NCI-H1930 (cell line): Measurements from ENCODE around the gene MTSS2.
A peak's percentile ranks its signal among the peaks of the same experiment; 100 is the strongest.

Source experiments
- DNase-seq, 2 experiments: peaks; one replicate each; lab custom pipeline; 2025; lab: John Stamatoyannopoulos, UW

The MTSS2 gene, protein sequence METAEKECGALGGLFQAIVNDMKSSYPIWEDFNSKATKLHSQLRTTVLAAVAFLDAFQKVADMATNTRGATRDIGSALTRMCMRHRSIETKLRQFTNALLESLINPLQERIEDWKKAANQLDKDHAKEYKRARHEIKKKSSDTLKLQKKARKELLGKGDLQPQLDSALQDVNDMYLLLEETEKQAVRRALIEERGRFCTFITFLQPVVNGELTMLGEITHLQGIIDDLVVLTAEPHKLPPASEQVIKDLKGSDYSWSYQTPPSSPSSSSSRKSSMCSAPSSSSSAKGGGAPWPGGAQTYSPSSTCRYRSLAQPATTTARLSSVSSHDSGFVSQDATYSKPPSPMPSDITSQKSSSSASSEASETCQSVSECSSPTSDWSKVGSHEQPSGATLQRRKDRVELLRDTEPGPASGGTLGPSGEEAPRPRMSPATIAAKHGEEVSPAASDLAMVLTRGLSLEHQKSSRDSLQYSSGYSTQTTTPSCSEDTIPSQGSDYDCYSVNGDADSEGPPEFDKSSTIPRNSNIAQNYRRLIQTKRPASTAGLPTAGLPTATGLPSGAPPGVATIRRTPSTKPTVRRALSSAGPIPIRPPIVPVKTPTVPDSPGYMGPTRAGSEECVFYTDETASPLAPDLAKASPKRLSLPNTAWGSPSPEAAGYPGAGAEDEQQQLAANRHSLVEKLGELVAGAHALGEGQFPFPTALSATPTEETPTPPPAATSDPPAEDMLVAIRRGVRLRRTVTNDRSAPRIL

DNA sequence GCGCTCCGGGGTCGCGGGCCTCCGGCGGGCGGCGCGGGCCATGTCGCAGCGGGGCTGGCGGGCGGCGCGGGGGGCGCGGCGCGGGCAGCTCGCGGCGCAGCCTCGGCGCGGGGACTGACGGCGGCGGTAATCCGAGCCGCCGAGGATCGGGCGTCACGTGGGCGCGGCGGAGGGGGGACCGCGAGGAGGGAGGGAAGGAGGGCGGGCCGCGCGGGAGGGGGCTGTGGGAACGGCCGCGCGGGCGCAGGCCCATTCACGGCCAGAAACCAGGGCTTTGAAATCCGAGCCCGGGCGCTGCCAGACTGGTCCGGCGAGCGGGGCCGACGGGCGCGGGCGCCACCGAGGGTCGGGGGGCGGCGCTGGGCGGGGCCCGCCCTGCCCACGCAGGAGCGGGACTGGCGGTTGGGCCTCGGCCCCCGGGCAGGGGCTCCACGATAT is at the start of gene MTSS2:
Gene MTSS2, minus strand, starts transcription at position 116 of the 438 bp plus-strand sequence. CDS start 262 bp downstream, outside the sequence.
- peak; percentile 66 to 71 for DNase-seq

- DNase-seq, result no peak
These were observed 49.5 kb upstream of the MTSS2 start for GRCh38 chr16:70735141-70735979.

DNA sequence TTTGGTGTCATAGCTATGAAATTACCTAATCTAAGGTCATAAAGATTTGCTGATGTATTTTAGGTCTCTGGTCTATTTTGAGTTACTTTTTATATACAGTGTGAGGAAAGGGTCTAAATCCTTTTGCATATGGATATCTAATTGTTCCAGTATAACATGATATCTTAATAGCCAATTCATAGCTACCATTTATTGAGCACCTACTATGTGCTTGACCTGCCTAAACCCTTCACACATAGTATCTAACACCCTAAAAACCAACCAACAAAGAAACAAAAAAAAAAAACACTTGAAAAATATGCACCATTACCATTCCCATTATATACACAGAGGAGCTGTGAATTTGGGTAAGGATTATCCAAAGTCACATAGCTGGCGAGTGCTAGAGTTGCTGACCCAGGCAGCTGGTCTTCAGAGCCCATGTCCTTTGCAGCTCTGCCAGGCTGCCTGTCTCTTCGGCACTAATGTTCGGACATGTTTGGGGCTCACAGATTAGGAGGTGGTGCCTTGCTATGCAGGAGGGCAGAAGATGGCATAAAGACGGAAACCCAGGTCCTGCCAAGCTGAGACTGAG is 48.8 kb upstream of the MTSS2 start:
- no peak for DNase-seq

- DNase-seq, result no peak
These were observed 45.1 kb upstream of the MTSS2 start for GRCh38 chr16:70730944-70731343.

GRCh38 chr16:70730031-70730430 is 44.2 kb upstream of the MTSS2 start:
- DNase-seq, result no peak

DNA sequence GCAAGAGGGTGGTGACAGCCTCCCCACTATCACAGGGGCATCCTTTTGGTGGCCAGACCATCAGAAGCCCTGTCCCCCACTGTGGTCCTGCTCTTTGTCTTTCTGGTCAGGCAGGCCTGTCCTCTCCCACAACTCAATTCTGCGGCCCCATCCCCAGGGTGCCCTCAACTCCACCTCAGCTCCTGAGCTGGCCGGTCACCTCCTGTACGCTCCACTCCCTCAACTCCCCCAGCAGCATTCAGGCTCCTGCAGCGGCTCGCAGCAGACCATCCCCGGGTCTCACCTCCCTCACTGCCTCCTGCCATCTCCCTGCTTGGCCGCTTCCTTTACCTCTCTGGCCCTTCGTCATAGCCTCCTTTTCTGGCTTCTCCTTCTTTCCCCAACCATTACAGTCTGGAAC is 43.4 kb upstream of the MTSS2 start:
- DNase-seq, result no peak

GRCh38 chr16:70728150-70728549 is 42.3 kb upstream of the MTSS2 start:
- no peak for DNase-seq

DNA sequence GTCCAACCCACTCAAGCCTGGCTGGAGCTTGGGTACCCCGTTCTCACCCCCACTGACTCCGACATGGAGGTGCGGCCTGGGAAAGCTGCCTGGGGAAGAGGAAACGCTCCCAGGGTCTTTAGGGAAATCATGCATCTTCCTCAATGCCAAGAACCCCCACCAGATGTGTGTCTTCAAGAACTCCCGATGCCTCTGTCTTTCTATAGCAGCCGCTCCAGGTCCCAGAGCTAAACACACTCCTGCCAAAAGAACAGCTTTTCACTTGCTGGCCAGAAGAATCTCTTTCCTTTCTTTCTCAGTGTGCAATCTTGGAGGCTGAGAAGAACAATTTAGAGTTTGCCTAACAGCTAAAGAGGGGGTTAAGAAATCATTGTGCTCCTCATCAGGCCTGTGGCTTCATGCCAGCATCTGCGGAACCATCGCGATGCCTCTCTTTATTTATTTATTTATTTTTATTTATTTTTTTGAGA is 41.1 kb upstream of the MTSS2 start:
- no peak for DNase-seq

- no peak for DNase-seq
These were observed 40.3 kb upstream of the MTSS2 start for GRCh38 chr16:70725912-70726828.

GRCh38 chr16:70725024-70725911 is 39.4 kb upstream of the MTSS2 start:
- no peak for DNase-seq

DNA sequence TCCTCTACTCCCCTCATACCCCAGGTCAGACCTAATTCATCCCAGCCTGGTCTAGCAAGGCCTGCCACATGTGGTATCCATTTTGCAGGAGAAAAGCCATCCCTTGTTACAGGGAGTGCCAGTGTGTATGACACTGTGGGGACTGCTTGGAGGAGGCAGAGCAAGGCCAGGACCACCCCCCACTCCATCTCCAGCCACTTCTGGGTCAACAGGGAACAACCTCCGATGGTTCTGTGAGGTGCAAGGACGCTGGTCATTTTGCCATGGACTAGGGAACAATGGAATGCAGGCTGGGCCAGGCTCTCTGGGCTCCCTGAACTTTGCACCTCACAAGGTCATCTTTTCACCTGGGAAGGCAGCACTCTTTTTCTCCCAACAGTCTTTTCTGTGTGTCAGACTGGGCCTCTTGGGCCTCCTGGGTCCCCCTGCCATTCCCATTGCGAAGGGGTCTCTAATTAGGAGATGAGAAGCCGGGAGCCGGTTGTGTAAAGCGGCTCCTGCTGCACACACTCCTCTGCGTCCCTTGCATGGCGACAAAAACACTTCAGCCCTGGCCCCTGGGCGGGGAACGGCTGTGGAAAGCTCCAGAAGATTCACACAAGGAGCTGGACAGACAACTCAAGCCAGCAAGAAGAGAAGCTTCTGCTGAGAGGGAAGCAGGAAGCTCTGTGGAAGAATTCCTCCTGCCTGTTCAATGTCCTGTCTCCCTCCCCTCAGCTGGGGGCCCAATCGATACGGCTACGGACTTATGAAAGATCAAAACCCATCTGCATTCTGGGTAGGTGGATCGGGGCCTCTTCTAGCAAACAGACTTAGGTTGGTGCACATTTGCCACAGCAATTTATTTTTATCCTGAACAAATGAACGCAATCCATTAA is 38.5 kb upstream of the MTSS2 start:
- no peak for DNase-seq

DNA sequence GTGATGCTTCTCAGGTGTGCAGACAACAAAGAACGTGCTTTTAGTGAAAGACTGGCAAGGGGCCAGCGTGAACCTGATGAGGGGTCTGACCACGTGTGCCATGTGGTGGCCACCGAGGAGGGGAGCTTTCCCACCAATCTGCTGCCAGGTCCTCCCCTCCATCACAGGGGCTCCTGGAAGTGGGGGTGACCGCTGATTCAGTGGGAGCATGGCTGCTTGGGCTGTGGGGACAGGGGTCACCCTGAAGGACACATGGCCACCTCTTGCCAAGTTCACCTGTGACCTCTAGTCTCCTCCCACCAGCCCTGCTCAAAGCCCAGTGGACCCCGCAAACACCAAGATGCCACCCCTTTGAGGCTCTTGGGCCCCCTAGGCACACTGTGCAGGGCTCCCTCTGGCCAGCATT is 37.9 kb upstream of the MTSS2 start:
- no peak for DNase-seq

DNA sequence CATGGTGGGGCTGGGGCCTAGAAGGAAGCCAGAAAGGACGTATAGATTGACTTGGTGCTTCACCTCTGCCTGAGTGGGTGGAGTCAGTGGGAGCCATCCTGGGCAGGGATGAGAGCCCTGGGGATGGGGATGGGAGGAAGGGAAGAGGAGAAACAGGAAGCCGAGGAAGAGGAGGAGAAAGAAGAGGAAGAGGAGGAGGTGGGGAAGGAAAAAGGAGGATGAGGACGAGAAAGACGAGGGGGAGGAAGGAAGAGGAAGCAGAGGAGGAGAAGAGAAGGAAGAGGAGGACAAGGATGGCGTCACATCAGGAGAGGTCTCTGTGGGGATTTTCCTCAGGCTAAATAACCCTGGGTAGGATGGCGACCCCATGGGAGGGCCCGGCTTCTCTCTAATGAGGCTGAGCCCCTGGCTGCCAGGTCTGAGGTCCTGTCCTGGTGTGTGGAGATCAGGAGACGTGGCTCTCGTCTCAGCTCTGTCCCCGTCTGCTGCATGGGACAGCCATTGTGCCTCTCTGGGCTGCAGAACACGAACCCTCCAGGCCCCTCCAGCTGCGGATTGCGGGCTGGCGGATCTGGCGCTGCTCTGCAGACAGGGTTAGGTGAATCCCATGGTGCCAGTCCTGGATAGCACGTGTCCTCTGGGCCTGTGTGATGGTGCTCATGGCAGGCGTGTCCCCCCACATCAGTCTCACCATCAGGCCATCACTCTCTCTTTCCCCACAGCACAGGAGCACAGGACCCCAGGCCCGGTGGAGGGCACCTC is 35.5 kb upstream of the MTSS2 start:
- no peak for DNase-seq

DNA sequence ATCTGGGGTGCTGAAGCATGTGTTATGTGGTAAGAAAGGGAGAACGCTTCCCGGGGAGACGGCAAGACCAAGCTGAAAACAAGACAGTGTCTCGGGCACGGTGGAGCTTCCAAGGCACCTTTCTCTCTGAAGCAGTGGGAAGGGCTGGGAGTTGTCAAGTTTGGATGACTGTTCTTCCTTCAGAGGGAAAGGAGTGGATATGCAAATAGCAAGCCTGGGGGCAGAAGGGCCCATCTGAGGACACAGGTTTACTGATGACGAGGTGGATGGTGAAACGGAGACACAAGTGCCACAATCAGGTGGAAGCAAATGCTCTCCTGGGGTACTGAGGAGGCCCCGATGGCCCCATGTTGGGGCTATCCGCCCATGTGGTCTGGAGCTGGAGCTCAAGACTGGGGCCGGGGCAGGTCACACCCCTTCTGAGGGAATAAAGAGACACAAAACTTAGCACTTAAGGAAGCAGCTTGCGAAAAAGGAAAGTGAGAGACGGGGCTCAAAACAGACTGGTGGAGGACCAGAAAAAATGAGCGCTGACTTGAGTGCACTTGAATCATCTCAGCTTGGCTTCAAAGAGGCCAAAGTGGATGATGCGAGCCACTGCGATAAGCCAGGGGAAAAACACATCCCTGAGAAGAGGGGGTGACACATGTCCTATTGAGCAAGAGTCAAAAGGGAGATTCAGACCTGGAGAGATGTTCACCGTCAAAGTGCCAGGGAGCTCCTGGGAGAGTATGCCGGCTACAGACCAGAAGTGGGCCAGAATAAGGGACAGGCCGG is 34.8 kb upstream of the MTSS2 start:
- DNase-seq, result no peak

DNA sequence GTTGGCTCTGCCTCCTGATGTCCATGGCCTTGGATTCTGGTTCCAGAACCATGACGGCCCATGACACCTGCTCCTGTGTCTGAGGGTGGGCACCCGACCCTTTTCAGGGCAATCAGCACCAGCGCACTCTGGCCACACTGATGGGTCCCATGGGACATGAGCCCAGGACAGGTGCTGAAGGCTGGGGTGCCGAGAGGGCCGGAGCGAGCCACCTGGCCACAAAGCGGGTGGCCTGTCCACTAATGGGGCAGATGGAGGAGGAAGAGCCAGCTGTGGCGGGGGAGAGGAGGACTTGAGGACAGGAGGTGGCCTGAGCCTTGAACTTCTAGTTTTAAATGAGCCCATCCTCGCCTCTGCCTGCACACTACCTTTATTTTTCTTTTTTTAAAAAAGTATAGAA is 31.2 kb upstream of the MTSS2 start:
- no peak for DNase-seq

DNA sequence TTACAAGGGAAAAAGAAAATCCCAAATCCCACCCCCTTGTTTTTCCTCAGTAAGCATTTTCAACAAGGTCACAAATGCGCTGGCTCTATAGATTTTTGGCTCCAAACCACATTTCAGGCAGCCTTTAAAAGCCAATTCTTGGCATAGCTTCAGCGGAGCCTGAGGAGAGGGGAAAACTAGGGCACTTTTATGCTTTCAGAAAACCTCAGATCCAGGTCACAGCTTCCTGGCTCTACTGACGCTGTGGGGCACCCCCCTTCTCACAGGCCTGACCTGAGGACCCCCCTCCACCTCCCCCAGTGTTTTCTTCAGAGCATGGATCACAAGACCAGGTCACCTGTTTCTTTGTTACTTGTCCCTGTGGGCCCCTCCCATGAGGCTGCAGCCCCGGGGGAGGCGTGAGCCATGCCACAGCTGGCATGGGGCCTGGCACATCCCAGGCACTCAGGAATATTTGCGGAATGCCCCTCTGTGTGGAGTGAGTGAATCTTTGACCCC is 30.1 kb upstream of the MTSS2 start:
- no peak for DNase-seq
